Measurements from ENCODE around the gene ZYG11A.
A peak's percentile ranks its signal among the peaks of the same experiment; 100 is the strongest.

The ZYG11A gene

GRCh38 chr1:52918201-52918600 lies 75.6 kb downstream of the ZYG11A start:
- Mint-ChIP-seq H3K4me1 (ENCODE audit: low read depth) (peaks cover 21% of the 10 kb centered on the region), H3K27ac (no peak overlapping the region), H3K36me3 (ENCODE audit: low read depth) (peaks cover 2% of the 10 kb centered on the region), H3K9me3 (no peaks in the 10 kb centered on the region), H3K27me3 (ENCODE audit: low read depth) (no peaks in the 10 kb centered on the region), H3K4me3 (no peak overlapping the region)

GRCh38 chr1:52919051-52919722 lies 76.6 kb downstream of the ZYG11A start:
- Mint-ChIP-seq H3K27ac (no peak overlapping the region), H3K36me3 (ENCODE audit: low read depth) (no peaks in the 10 kb centered on the region), H3K4me3 (no peak overlapping the region), H3K4me1 (ENCODE audit: low read depth) (peaks cover 21% of the 10 kb centered on the region), H3K27me3 (ENCODE audit: low read depth) (no peaks in the 10 kb centered on the region), H3K9me3 (no peaks in the 10 kb centered on the region)

GRCh38 chr1:52919723-52920483 lies 77.3 kb downstream of the ZYG11A start:
- Mint-ChIP-seq H3K27ac (no peak overlapping the region), H3K4me3 (peak overlapping the region; percentile 53), H3K4me1 (ENCODE audit: low read depth) (peaks cover 21% of the 10 kb centered on the region), H3K9me3 (no peaks in the 10 kb centered on the region), H3K27me3 (ENCODE audit: low read depth) (no peaks in the 10 kb centered on the region), H3K36me3 (ENCODE audit: low read depth) (no peaks in the 10 kb centered on the region)

GRCh38 chr1:52920791-52921291 lies 78.3 kb downstream of the ZYG11A start:
- peaks cover 6% of the 10 kb centered on the region for H3K27me3 Mint-ChIP-seq (ENCODE audit: low read depth)
- no peaks in the 10 kb centered on the region for H3K36me3 Mint-ChIP-seq (ENCODE audit: low read depth)
- peaks cover 21% of the 10 kb centered on the region for H3K4me1 Mint-ChIP-seq (ENCODE audit: low read depth)
- H3K4me3 Mint-ChIP-seq, result peak overlapping the region; percentile 53
- H3K27ac Mint-ChIP-seq, result no peak overlapping the region
- H3K9me3 Mint-ChIP-seq, result no peaks in the 10 kb centered on the region

- Mint-ChIP-seq H3K9me3 (no peaks in the 10 kb centered on the region), H3K4me1 (ENCODE audit: low read depth) (peaks cover 20% of the 10 kb centered on the region), H3K27ac (no peak overlapping the region), H3K4me3 (no peak overlapping the region), H3K36me3 (ENCODE audit: low read depth) (peaks cover 6% of the 10 kb centered on the region), H3K27me3 (ENCODE audit: low read depth) (peaks cover 9% of the 10 kb centered on the region)
Observed at GRCh38 chr1:52925571-52926005, 83.0 kb downstream of the ZYG11A start.

GRCh38 chr1:52926864-52927211 lies 84.3 kb downstream of the ZYG11A start:
- Mint-ChIP-seq H3K27ac (peak overlapping the region; percentile 33), H3K4me3 (peak overlapping the region; percentile 92), H3K27me3 (ENCODE audit: low read depth) (peaks cover 9% of the 10 kb centered on the region)

GRCh38 chr1:52927212-52928014 lies 84.9 kb downstream of the ZYG11A start, which contains the start of gene SCP2:
Gene SCP2, plus strand, starts transcription at chr1:52927276. Its CDS starts 121 bp downstream, at chr1:52927397.
- Mint-ChIP-seq H3K27me3 (ENCODE audit: low read depth) (peaks cover 9% of the 10 kb centered on the region), H3K4me1 (ENCODE audit: low read depth) (peaks cover 15% of the 10 kb centered on the region), H3K9me3 (no peaks in the 10 kb centered on the region), H3K27ac (peak within 1 kb of the TSS; percentile 78), H3K4me3 (peak within 1 kb of the TSS; percentile 92), H3K36me3 (ENCODE audit: low read depth) (peaks cover 6% of the 10 kb centered on the region)

More at GRCh38 chr1:52926864-52927211, 84.3 kb downstream of the ZYG11A start:
- peaks cover 17% of the 10 kb centered on the region for H3K4me1 Mint-ChIP-seq (ENCODE audit: low read depth)
- H3K36me3 Mint-ChIP-seq (ENCODE audit: low read depth), result peaks cover 6% of the 10 kb centered on the region
- no peaks in the 10 kb centered on the region for H3K9me3 Mint-ChIP-seq

- peak overlapping the region; percentile 92 for H3K4me3 Mint-ChIP-seq
- peaks cover 6% of the 10 kb centered on the region for H3K36me3 Mint-ChIP-seq (ENCODE audit: low read depth)
- peaks cover 14% of the 10 kb centered on the region for H3K4me1 Mint-ChIP-seq (ENCODE audit: low read depth)
- H3K9me3 Mint-ChIP-seq, result no peaks in the 10 kb centered on the region
- peaks cover 9% of the 10 kb centered on the region for H3K27me3 Mint-ChIP-seq (ENCODE audit: low read depth)
- peak overlapping the region; percentile 78 for H3K27ac Mint-ChIP-seq
Observed at GRCh38 chr1:52928015-52928404, 85.5 kb downstream of the ZYG11A start.

- Mint-ChIP-seq H3K27ac (no peak overlapping the region), H3K4me3 (no peak overlapping the region), H3K4me1 (ENCODE audit: low read depth) (peaks cover 14% of the 10 kb centered on the region), H3K36me3 (ENCODE audit: low read depth) (peaks cover 6% of the 10 kb centered on the region), H3K27me3 (ENCODE audit: low read depth) (peaks cover 9% of the 10 kb centered on the region), H3K9me3 (no peaks in the 10 kb centered on the region)
Observed at GRCh38 chr1:52929019-52929418, 86.5 kb downstream of the ZYG11A start.

- H3K27me3 Mint-ChIP-seq (ENCODE audit: low read depth), result no peaks in the 10 kb centered on the region
- H3K4me3 Mint-ChIP-seq, result no peak overlapping the region
- peaks cover 6% of the 10 kb centered on the region for H3K36me3 Mint-ChIP-seq (ENCODE audit: low read depth)
- H3K9me3 Mint-ChIP-seq, result no peaks in the 10 kb centered on the region
- H3K4me1 Mint-ChIP-seq (ENCODE audit: low read depth), result no peaks in the 10 kb centered on the region
- no peak overlapping the region for H3K27ac Mint-ChIP-seq
Observed at GRCh38 chr1:52937433-52938182, 95.0 kb downstream of the ZYG11A start.

- H3K27ac Mint-ChIP-seq, result no peak overlapping the region
- H3K27me3 Mint-ChIP-seq (ENCODE audit: low read depth), result no peaks in the 10 kb centered on the region
- H3K4me3 Mint-ChIP-seq, result no peak overlapping the region
- no peaks in the 10 kb centered on the region for H3K9me3 Mint-ChIP-seq
- no peaks in the 10 kb centered on the region for H3K4me1 Mint-ChIP-seq (ENCODE audit: low read depth)
- H3K36me3 Mint-ChIP-seq (ENCODE audit: low read depth), result peaks cover 6% of the 10 kb centered on the region
Observed at GRCh38 chr1:52938183-52938451, 95.6 kb downstream of the ZYG11A start.

- Mint-ChIP-seq H3K9me3 (no peaks in the 10 kb centered on the region), H3K36me3 (ENCODE audit: low read depth) (peaks cover 9% of the 10 kb centered on the region)
Observed at GRCh38 chr1:52943876-52944416, 101.4 kb downstream of the ZYG11A start.

GRCh38 chr1:52944566-52944965 lies 102.0 kb downstream of the ZYG11A start:
- H3K27ac Mint-ChIP-seq, result no peak overlapping the region
- H3K4me1 Mint-ChIP-seq (ENCODE audit: low read depth), result no peaks in the 10 kb centered on the region
- peaks cover 4% of the 10 kb centered on the region for H3K9me3 Mint-ChIP-seq
- H3K36me3 Mint-ChIP-seq (ENCODE audit: low read depth), result peaks cover 14% of the 10 kb centered on the region
- H3K27me3 Mint-ChIP-seq (ENCODE audit: low read depth), result no peaks in the 10 kb centered on the region
- H3K4me3 Mint-ChIP-seq, result no peak overlapping the region

More at GRCh38 chr1:52943876-52944416, 101.4 kb downstream of the ZYG11A start:
- H3K4me1 Mint-ChIP-seq (ENCODE audit: low read depth), result no peaks in the 10 kb centered on the region
- no peaks in the 10 kb centered on the region for H3K27me3 Mint-ChIP-seq (ENCODE audit: low read depth)
- H3K27ac Mint-ChIP-seq, result no peak overlapping the region
- no peak overlapping the region for H3K4me3 Mint-ChIP-seq

Measured in T-helper 1 cell treated with Interleukin-12 subunit alpha and Interleukin-12 subunit beta and Interleukin-4 antibody, amounts not matched to agents 30 μg/mL and 1 μg/mL, for 36 hours (primary cell).